ENCODE data around the gene FAT1.
"Not testable (repeated sequence)": the region's sequence is repeated elsewhere in the genome, so short reads cannot be mapped to it uniquely, and the experiment has no call there.

FAT1 gene

GRCh38 chr4:186695392-186695791, 28.3 kb downstream of the FAT1 start:
- DNase-seq = no peak

- no peak for DNase-seq
These were observed 29.8 kb downstream of the FAT1 start for GRCh38 chr4:186693894-186694293.

GRCh38 chr4:186693159-186693815, 30.4 kb downstream of the FAT1 start:
- no peak for DNase-seq

GRCh38 chr4:186691396-186691795, 32.3 kb downstream of the FAT1 start:
- DNase-seq = no peak

GRCh38 chr4:186689476-186689875, 34.2 kb downstream of the FAT1 start:
- DNase-seq = no peak

- DNase-seq = no peak
These were observed 35.3 kb downstream of the FAT1 start for GRCh38 chr4:186688150-186688943.

- no peak for DNase-seq
These were observed 36.4 kb downstream of the FAT1 start for GRCh38 chr4:186687265-186687664.

GRCh38 chr4:186685767-186686183, 37.9 kb downstream of the FAT1 start:
- no peak for DNase-seq

GRCh38 chr4:186684889-186685309, 38.8 kb downstream of the FAT1 start:
- DNase-seq = no peak

GRCh38 chr4:186684220-186684619, 39.4 kb downstream of the FAT1 start:
- DNase-seq = no peak

- no peak for DNase-seq
These were observed 43.0 kb downstream of the FAT1 start for GRCh38 chr4:186680641-186681040.

- no peak for DNase-seq
These were observed 47.0 kb downstream of the FAT1 start for GRCh38 chr4:186676531-186677161.

- no peak for DNase-seq
These were observed 53.9 kb downstream of the FAT1 start for GRCh38 chr4:186669735-186670134.

GRCh38 chr4:186669159-186669731, 54.4 kb downstream of the FAT1 start:
- DNase-seq = no peak

GRCh38 chr4:186666750-186667149, 56.9 kb downstream of the FAT1 start:
- DNase-seq = no peak

- no peak for DNase-seq
These were observed 57.4 kb downstream of the FAT1 start for GRCh38 chr4:186666252-186666651.

GRCh38 chr4:186660403-186660802, 63.3 kb downstream of the FAT1 start:
- no peak for DNase-seq

- no peak for DNase-seq
These were observed 63.7 kb downstream of the FAT1 start for GRCh38 chr4:186659935-186660334.

GRCh38 chr4:186659456-186659855, 64.2 kb downstream of the FAT1 start:
- DNase-seq = not testable (repeated sequence)

- DNase-seq = no peak
These were observed 65.0 kb downstream of the FAT1 start for GRCh38 chr4:186658657-186659056.

- DNase-seq = no peak
These were observed 65.9 kb downstream of the FAT1 start for GRCh38 chr4:186657764-186658163.

GRCh38 chr4:186653969-186654368, 69.7 kb downstream of the FAT1 start:
- DNase-seq = no peak

- DNase-seq = no peak
These were observed 72.0 kb downstream of the FAT1 start for GRCh38 chr4:186651624-186652023.

- no peak for DNase-seq
These were observed 72.5 kb downstream of the FAT1 start for GRCh38 chr4:186651181-186651603.
